Measurements from ENCODE around the gene B4GAT1.
A peak's percentile ranks its signal among the peaks of the same experiment; 100 is the strongest.

B4GAT1 gene

GRCh38 chr11:66373265-66373664 lies 25.8 kb upstream of the B4GAT1 start:
- TF ChIP-seq CTCF (IDR thresholded peaks at IDR 0.05; ENCODE audit: borderline replicate concordance, control extremely low read depth, extremely low read depth, insufficient read depth, missing control alignments), result no peak
- in situ Hi-C loops (cut with MboI; ENCODE audit: low sequenced_read_pairs, unreplicated experiment), result no loop called here
- no peak for DNase-seq (ENCODE audit: low spot score)

DNA sequence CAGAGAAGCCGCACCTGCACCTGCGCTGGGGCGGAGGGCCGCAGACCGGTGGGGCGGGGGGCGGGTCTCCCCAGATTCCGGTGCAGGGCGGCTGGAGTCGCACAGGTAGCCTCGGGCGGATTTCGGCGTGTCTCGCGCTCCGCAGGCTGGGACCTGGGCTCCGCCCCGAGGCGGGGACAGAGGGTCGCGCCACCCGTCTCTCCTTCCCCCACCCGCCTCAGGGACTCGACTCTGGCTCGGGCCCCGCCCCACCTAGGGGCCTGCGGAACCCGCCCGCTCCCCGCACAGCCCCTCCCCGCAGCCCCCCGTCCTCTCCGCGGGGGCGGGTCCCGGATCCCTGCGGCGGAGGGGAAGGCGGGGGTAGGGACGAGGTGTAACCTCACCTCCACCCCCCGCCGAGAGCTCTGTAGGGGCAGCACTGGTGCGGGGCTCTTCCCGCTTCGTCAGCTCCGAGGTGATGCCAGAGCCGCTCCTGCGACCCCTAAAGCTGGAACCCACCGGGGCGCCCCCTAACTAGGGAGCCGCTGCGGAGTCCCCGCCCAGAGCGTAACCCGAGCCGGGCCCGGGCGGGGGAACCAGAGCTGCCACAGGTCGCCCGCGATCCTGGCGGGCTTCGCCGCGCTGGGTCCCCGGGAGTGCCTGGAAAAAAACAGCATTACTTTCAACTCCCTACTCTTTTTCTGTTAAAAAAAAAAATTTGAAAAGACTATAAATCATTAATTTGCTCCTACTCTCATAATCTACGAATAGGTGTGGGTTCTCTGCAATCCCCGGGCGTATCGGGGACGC lies 24.4 kb upstream of the B4GAT1 start, which contains the start of gene SLC29A2:
Gene SLC29A2 (minus strand): TSS at position 134 of the 789 bp plus-strand sequence. CDS start 169 bp downstream, outside the sequence.
- in situ Hi-C loops (cut with MboI; ENCODE audit: low sequenced_read_pairs, unreplicated experiment), result no loop called here
- no peak for TF ChIP-seq CTCF (IDR thresholded peaks at IDR 0.05; ENCODE audit: borderline replicate concordance, control extremely low read depth, extremely low read depth, insufficient read depth, missing control alignments)
- DNase-seq (ENCODE audit: low spot score), result peak; percentile 94

DNA sequence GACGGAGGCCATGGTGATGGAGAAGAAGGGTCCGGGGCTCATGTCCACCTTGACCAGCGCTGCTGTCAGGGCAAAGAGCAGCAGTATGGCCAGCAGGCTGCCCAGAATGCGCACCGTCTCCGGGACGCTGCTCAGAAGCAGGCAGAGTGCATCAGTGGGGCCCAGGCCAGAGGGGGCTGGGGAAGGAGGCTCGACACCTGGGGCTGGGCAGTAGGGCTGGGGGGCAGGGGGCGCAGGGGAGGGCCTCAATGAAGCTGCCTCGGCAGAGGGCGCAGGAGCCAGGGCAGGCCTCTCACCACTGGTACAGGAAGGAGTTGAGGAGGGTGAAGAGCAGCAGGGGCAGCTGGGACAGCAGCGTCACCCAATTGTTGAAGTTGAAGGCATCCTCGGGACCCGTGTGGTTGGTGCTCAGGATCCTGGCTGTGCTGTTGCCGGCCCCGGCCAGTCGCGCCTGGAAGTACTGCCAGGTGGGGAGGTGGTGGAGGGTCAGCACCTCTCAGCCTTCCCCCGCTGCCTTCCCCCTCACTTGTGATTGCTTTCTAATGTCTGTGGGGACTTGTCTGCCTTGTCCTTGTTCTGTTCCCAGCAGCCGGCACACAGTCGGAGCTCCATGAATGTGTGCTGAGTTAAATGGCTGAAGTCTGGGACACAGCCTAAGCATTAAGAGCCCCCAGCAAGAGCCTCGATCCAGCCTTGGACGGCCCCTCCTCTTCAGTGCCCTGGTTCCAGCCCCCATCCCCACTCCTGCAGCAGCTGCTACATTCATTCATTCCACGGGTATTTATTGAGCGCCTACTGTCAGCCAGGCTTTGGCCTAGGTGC lies 21.9 kb upstream of the B4GAT1 start:
- in situ Hi-C loops (cut with MboI; ENCODE audit: low sequenced_read_pairs, unreplicated experiment), result no loop called here
- DNase-seq (ENCODE audit: low spot score), result no peak
- no peak for TF ChIP-seq CTCF (IDR thresholded peaks at IDR 0.05; ENCODE audit: borderline replicate concordance, control extremely low read depth, extremely low read depth, insufficient read depth, missing control alignments)

DNA sequence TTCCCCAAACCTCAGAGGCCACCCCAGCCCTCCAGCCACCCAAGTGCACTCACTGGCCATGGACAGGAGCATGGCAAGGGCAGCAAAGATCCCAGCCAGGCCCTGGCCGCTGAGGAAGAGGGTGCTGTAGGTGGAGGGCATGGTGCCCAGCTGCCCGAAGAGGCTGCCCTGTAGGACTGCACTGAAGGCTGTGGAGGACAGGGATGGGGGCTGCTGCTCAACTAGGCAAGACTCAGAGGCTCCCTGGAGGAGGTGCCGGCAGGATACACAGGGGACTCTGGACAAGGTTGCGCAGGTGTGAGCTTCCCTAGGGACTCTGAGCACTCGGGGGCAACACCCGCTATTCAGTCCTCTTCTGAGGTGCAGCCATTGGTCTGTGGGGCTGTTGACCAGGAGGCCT lies 21.1 kb upstream of the B4GAT1 start:
- TF ChIP-seq CTCF (IDR thresholded peaks at IDR 0.05; ENCODE audit: borderline replicate concordance, control extremely low read depth, extremely low read depth, insufficient read depth, missing control alignments), result no peak
- no peak for DNase-seq (ENCODE audit: low spot score)
- in situ Hi-C loops (cut with MboI; ENCODE audit: low sequenced_read_pairs, unreplicated experiment), result no loop called here

- no peak for TF ChIP-seq CTCF (IDR thresholded peaks at IDR 0.05; ENCODE audit: borderline replicate concordance, control extremely low read depth, extremely low read depth, insufficient read depth, missing control alignments)
- in situ Hi-C loops (cut with MboI; ENCODE audit: low sequenced_read_pairs, unreplicated experiment), result no loop called here
Measured at GRCh38 chr11:66367561-66368312, 20.3 kb upstream of the B4GAT1 start.

GRCh38 chr11:66366844-66367477 lies 19.5 kb upstream of the B4GAT1 start:
- no peak for TF ChIP-seq CTCF (IDR thresholded peaks at IDR 0.05; ENCODE audit: borderline replicate concordance, control extremely low read depth, extremely low read depth, insufficient read depth, missing control alignments)
- in situ Hi-C loops (cut with MboI; ENCODE audit: low sequenced_read_pairs, unreplicated experiment), result no loop called here
- no peak for DNase-seq (ENCODE audit: low spot score)

More at GRCh38 chr11:66367561-66368312, 20.3 kb upstream of the B4GAT1 start:
- DNase-seq (ENCODE audit: low spot score), result no peak
